ENCODE data around the gene FAM3B. TPM values are rescaled to one million over a fixed set of nuclear protein-coding genes. Genes with fewer than 3 reads are reported as not detected.

FAM3B gene
- total RNA-seq, 1 experiment from 2014 or later, result 0.71 TPM

DNA sequence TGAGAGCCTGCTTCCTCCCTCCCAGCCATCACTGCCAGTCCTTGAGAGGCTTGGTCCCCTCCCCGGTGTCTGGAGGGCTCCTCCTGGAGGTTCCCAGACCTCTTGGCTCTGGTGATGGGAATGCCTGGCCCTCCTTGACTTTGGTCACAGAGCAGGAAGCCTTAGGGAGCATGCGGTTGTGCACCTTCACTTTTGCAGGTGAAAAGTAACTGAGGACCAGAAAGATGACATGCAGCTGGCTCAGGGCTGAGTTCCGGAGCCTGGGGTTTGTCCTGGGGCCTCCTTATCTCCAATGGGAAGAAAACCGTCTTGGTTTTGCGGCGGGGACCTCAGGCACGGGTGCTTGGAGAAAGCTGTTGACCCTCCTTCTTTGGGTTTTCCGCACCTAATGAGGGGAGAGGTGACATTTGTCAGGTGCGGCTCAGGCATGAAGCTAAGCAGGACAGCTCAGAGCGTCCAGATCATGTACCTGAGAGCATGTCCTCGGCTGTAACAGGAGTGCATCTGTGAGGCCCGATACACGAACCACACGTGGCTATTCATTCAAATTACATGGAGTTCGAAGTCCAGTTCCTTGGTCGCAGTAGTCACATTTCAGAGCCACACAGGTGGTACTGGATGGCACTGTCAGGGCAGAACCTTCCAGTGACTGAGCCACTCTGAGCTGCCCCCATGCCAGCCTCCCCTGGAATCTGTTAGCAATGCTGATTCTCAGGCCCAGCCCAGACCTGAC, 44.6 kb downstream of the FAM3B start:
- no TSS peak for BruUV-seq (replicated peaks)
- DNase-seq, result no peak
- TF ChIP-seq, protein P1, sequence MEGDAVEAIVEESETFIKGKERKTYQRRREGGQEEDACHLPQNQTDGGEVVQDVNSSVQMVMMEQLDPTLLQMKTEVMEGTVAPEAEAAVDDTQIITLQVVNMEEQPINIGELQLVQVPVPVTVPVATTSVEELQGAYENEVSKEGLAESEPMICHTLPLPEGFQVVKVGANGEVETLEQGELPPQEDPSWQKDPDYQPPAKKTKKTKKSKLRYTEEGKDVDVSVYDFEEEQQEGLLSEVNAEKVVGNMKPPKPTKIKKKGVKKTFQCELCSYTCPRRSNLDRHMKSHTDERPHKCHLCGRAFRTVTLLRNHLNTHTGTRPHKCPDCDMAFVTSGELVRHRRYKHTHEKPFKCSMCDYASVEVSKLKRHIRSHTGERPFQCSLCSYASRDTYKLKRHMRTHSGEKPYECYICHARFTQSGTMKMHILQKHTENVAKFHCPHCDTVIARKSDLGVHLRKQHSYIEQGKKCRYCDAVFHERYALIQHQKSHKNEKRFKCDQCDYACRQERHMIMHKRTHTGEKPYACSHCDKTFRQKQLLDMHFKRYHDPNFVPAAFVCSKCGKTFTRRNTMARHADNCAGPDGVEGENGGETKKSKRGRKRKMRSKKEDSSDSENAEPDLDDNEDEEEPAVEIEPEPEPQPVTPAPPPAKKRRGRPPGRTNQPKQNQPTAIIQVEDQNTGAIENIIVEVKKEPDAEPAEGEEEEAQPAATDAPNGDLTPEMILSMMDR (IDR thresholded peaks at IDR 0.05; ENCODE audit: unreplicated experiment), result no peak
- CTCF ChIA-PET, result interaction anchor here (1.6 to 2.1 kb wide), 2 partner anchors 11 to 78 kb away, joined by 3 to 55 read pairs; no protein-coding TSS in a partner anchor
- Mint-ChIP-seq H3K4me1 (ENCODE audit: low read depth, unreplicated experiment) (peaks cover 16% of the 10 kb centered on the region), H3K27ac (ENCODE audit: unreplicated experiment) (peak overlapping the region; percentile 79), H3K4me3 (ENCODE audit: low read depth, unreplicated experiment) (peak overlapping the region; percentile 64), H3K9me3 (ENCODE audit: low read depth, unreplicated experiment) (no peaks in the 10 kb centered on the region), H3K36me3 (ENCODE audit: insufficient read depth, unreplicated experiment) (peaks cover 14% of the 10 kb centered on the region), H3K27me3 (ENCODE audit: unreplicated experiment) (no peaks in the 10 kb centered on the region)
- intact Hi-C loops (cut with micrococcal nuclease; ENCODE audit: unreplicated experiment), result loop anchor here (5.0 kb wide), 2 partner anchors 189 to 239 kb away; no protein-coding TSS in a partner anchor

GRCh38 chr21:41361786-41362604, 45.4 kb downstream of the FAM3B start, which contains the start of gene MX2:
MX2 (plus strand) TSS chr21:41362027; CDS start chr21:41376907, 14,880 bp downstream.
- Mint-ChIP-seq H3K36me3 (ENCODE audit: insufficient read depth, unreplicated experiment) (peaks cover 19% of the 10 kb centered on the region), H3K4me1 (ENCODE audit: low read depth, unreplicated experiment) (peaks cover 23% of the 10 kb centered on the region), H3K27me3 (ENCODE audit: unreplicated experiment) (no peaks in the 10 kb centered on the region), H3K4me3 (ENCODE audit: low read depth, unreplicated experiment) (peak within 1 kb of the TSS; percentile 64), H3K9me3 (ENCODE audit: low read depth, unreplicated experiment) (no peaks in the 10 kb centered on the region), H3K27ac (ENCODE audit: unreplicated experiment) (peak within 1 kb of the TSS; percentile 79)
- DNase-seq, result peak; percentile 43
- CTCF ChIA-PET, result interaction anchor here (0.9 to 2.1 kb wide), 2 partner anchors 79 kb away, joined by 3 to 55 read pairs; no protein-coding TSS in a partner anchor
- BruUV-seq (replicated peaks), result TSS peak; percentile 58
- intact Hi-C loops (cut with micrococcal nuclease; ENCODE audit: unreplicated experiment), result loop anchor here (5.0 kb wide), 2 partner anchors 190 to 240 kb away; no protein-coding TSS in a partner anchor
- TF ChIP-seq, protein P1 (IDR thresholded peaks at IDR 0.05; ENCODE audit: unreplicated experiment), result no peak

DNA sequence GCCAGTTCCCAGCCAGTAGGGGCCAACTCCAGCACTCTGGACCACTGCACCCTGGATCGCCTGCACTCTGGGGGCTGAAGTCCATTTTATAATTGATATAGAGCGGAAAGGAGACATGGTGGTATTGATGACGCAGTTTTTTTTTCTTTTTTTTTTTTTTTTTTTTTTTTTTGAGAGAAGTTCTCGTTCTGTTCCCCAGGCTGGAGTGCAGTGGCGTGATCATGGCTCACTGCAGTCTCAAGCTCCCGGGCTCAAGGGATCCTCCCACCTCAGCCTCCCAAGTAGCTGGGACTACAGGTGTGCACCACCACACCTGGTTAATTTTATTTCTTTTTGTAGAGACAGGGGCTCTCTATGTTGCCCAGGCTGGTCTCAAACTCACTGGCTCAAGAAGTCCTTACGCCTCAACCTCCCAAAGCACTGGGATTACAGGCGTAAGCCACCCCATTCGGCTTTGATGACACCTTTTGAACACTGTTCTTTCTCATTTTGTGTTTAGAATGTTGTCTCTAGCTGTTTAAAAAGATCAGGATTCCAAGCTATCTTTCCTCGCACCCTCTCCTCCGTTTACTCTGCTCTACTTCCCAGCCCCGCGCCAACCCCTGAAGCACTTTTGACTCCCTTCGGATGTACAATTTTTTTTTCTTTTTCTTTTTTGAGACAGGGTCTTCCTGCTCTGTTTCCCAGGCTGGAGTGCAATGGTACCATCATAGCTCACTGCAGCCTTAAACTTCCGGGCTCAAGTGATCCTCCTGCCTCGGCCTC, 46.2 kb downstream of the FAM3B start:
- H3K4me3 Mint-ChIP-seq (ENCODE audit: low read depth, unreplicated experiment), result peak overlapping the region; percentile 64
- no peaks in the 10 kb centered on the region for H3K27me3 Mint-ChIP-seq (ENCODE audit: unreplicated experiment)
- peaks cover 30% of the 10 kb centered on the region for H3K4me1 Mint-ChIP-seq (ENCODE audit: low read depth, unreplicated experiment)
- H3K36me3 Mint-ChIP-seq (ENCODE audit: insufficient read depth, unreplicated experiment), result peaks cover 22% of the 10 kb centered on the region
- TSS peak; percentile 35 for BruUV-seq (replicated peaks)
- no peaks in the 10 kb centered on the region for H3K9me3 Mint-ChIP-seq (ENCODE audit: low read depth, unreplicated experiment)
- H3K27ac Mint-ChIP-seq (ENCODE audit: unreplicated experiment), result peak overlapping the region; percentile 79
- DNase-seq, result no peak
- CTCF ChIA-PET, result interaction anchor here (0.6 to 0.9 kb wide), 2 partner anchors 80 to 433 kb away, joined by 3 to 4 read pairs; no protein-coding TSS in a partner anchor
- TF ChIP-seq, protein P1 (IDR thresholded peaks at IDR 0.05; ENCODE audit: unreplicated experiment), result no peak
- intact Hi-C loops (cut with micrococcal nuclease; ENCODE audit: unreplicated experiment), result loop anchor here (5.0 kb wide), 2 partner anchors 190 to 240 kb away; no protein-coding TSS in a partner anchor
